WTC11 (cell line): ENCODE data around the gene CNTNAP5. TPM values are rescaled to one million over a fixed set of nuclear protein-coding genes. Genes with fewer than 3 reads are reported as not detected.

Source experiments
- ATAC-seq: fragments of 200-7000 bp; cut with Tn5 transposase; 2 replicates; pipeline ENCODE4 v1.10.0; 2021; ENCODE audit warnings: mild to moderate bottlenecking, moderate library complexity
- CTCF ChIA-PET: fragments of 300-600 bp; sonication (Branson Sonifier 250); formaldehyde crosslinking; loops from one replicate; lab custom pipeline; 2021; ENCODE audit warnings: antibody characterized with exemption; lab: Charles Lee
- POLR2A ChIA-PET: fragments of 350-600 bp; sonication (Branson Sonifier 250); formaldehyde crosslinking; loops from one replicate; lab custom pipeline; 2021; ENCODE audit warnings: antibody characterized with exemption; lab: Charles Lee
- DNase-seq: peaks from one replicate; pipeline ENCODE4 v3.0.0; 2021; ENCODE audit warnings: low spot score
- H3K27ac Mint-ChIP-seq: 2 replicates; pipeline ENCODE4 v1.8.0; 2021; ENCODE audit warnings: mixed read lengths
- H3K27me3 Mint-ChIP-seq: 2 replicates; pipeline ENCODE4 v1.8.0; 2021; ENCODE audit warnings: low read depth, mild to moderate bottlenecking, moderate library complexity, mixed read lengths
- H3K36me3 Mint-ChIP-seq: 2 replicates; pipeline ENCODE4 v1.8.0; 2021; ENCODE audit warnings: mixed read lengths
- H3K4me1 Mint-ChIP-seq: 2 replicates; pipeline ENCODE4 v1.8.0; 2022; ENCODE audit warnings: mixed read lengths
- H3K4me3 Mint-ChIP-seq: 2 replicates; pipeline ENCODE4 v1.8.0; 2021; ENCODE audit warnings: mild to moderate bottlenecking, moderate library complexity, mixed read lengths
- H3K9me3 Mint-ChIP-seq: 2 replicates; pipeline ENCODE4 v1.8.0; 2021; ENCODE audit warnings: mixed read lengths
- CBFB ChIP-seq: sonication (generic); formaldehyde crosslinking; IDR thresholded peaks from 2 replicates; pipeline ENCODE4 v1.8.1; 2022; ENCODE audit warnings: mild to moderate bottlenecking, low read depth, missing genetic modification reagents
- ELF4 ChIP-seq: sonication (generic); formaldehyde crosslinking; IDR thresholded peaks from 2 replicates; pipeline ENCODE4 v1.8.1; 2022; ENCODE audit warnings: low read depth, mild to moderate bottlenecking, moderate library complexity, missing genetic modification reagents
- EMX1 ChIP-seq: fragments of 250-450 bp; sonication (Bioruptor Pico); IDR thresholded peaks from 2 replicates; pipeline ENCODE4 v1.8.0; 2021; ENCODE audit warnings: mild to moderate bottlenecking
- FOXK1 ChIP-seq: sonication (generic); formaldehyde crosslinking; IDR thresholded peaks from 2 replicates; pipeline ENCODE4 v1.8.0; 2022; ENCODE audit warnings: mild to moderate bottlenecking, moderate library complexity, missing genetic modification reagents
- JAZF1 ChIP-seq: fragments of 250-450 bp; sonication (Bioruptor Pico); IDR thresholded peaks from 2 replicates; pipeline ENCODE4 v1.9.0; 2021; ENCODE audit warnings: moderate library complexity, mild to moderate bottlenecking, inconsistent platforms
- MXD4 ChIP-seq: fragments of 250-450 bp; sonication (Bioruptor Pico); IDR thresholded peaks from 2 replicates; pipeline ENCODE4 v1.8.0; 2021; ENCODE audit warnings: mild to moderate bottlenecking, moderate library complexity, borderline replicate concordance
- NFATC4 ChIP-seq: fragments of 250-450 bp; sonication (Bioruptor Pico); IDR thresholded peaks from 2 replicates; pipeline ENCODE4 v1.9.0; 2021; ENCODE audit warnings: mild to moderate bottlenecking
- RORB ChIP-seq: fragments of 250-450 bp; sonication (Bioruptor Pico); IDR thresholded peaks from 2 replicates; pipeline ENCODE4 v1.9.0; 2021; ENCODE audit warnings: mild to moderate bottlenecking
- ZNF219 ChIP-seq: sonication (generic); formaldehyde crosslinking; IDR thresholded peaks from 2 replicates; pipeline ENCODE4 v1.8.0; 2023; ENCODE audit warnings: missing genetic modification reagents, mild to moderate bottlenecking, borderline replicate concordance
- ZNF416 ChIP-seq: fragments of 250-450 bp; sonication (Bioruptor Pico); IDR thresholded peaks from 2 replicates; pipeline ENCODE4 v1.9.0; 2021; ENCODE audit warnings: mild to moderate bottlenecking, inconsistent platforms
- total RNA-seq: library from RNA; stranded (reverse); gene quantifications from 3 replicates; pipeline ENCODE4 v1.2.3, GENCODE V29; 2021
- TF ChIP-seq, protein P1 (sequence below): sonication (generic); formaldehyde crosslinking; IDR thresholded peaks from 2 replicates; pipeline ENCODE4 v1.8.1; 2023; ENCODE audit warnings: mild to moderate bottlenecking, missing genetic modification reagents, borderline replicate concordance
- TF ChIP-seq, protein P2 (sequence below): fragments of 250-450 bp; sonication (Bioruptor Pico); IDR thresholded peaks from 2 replicates; pipeline ENCODE4 v1.9.0; 2021; ENCODE audit warnings: mild to moderate bottlenecking
- TF ChIP-seq, protein P3 (sequence below): fragments of 200-600 bp; IDR thresholded peaks from 2 replicates; pipeline ENCODE4 v1.8.0; 2022; ENCODE audit warnings: antibody characterized with exemption
- TF ChIP-seq, protein P4 (sequence below): fragments of 250-450 bp; sonication (Bioruptor Pico); IDR thresholded peaks from 2 replicates; pipeline ENCODE4 v2.1.2; 2022; ENCODE audit warnings: mild to moderate bottlenecking, moderate library complexity

The CNTNAP5 gene
- total RNA-seq, 1 experiment from 2014 or later: 0.22 TPM

DNA sequence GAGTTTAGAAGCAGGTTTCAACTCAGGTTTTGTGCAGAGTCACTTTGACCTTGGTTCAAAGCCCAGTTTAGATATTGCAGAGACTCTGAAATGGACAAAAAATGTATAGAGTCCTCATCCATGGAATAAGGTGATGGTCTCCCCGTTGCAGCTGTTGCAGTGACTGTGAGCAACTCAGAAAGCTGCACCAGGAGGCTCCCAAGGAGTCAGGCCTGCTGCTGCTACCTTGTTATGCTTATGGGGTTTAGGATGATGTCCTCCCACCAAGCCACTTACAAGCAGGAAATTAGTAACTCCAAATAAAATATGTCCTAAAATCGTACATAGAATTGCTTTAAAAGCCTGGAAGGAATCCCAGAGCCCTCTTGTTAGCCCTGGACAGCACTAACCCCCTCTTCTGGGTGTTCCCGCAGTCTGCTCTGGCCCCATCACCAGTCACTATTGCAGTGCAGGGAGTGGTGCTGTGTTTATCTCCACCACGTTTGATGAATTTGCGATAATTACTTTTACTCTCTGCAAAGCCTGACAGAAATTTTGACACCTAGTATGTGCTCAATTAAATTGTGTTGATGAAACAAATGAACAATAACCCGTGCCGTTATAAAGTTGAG is 189.0 kb downstream of the CNTNAP5 start:
- Mint-ChIP-seq H3K4me3 (no peak overlapping the region), H3K27ac (no peak overlapping the region), H3K4me1 (peaks cover 16% of the 10 kb centered on the region), H3K36me3 (no peaks in the 10 kb centered on the region), H3K9me3 (peaks cover 6% of the 10 kb centered on the region), H3K27me3 (no peaks in the 10 kb centered on the region)
- DNase-seq (no peak), ATAC-seq (peak; percentile 77)
- POLR2A ChIA-PET: no interaction called here
- CTCF ChIA-PET: interaction anchor here (0.8 kb wide), 1 partner anchor 11 kb away, joined by 3 read pairs; no protein-coding TSS in a partner anchor
- TF ChIP-seq, protein P1, sequence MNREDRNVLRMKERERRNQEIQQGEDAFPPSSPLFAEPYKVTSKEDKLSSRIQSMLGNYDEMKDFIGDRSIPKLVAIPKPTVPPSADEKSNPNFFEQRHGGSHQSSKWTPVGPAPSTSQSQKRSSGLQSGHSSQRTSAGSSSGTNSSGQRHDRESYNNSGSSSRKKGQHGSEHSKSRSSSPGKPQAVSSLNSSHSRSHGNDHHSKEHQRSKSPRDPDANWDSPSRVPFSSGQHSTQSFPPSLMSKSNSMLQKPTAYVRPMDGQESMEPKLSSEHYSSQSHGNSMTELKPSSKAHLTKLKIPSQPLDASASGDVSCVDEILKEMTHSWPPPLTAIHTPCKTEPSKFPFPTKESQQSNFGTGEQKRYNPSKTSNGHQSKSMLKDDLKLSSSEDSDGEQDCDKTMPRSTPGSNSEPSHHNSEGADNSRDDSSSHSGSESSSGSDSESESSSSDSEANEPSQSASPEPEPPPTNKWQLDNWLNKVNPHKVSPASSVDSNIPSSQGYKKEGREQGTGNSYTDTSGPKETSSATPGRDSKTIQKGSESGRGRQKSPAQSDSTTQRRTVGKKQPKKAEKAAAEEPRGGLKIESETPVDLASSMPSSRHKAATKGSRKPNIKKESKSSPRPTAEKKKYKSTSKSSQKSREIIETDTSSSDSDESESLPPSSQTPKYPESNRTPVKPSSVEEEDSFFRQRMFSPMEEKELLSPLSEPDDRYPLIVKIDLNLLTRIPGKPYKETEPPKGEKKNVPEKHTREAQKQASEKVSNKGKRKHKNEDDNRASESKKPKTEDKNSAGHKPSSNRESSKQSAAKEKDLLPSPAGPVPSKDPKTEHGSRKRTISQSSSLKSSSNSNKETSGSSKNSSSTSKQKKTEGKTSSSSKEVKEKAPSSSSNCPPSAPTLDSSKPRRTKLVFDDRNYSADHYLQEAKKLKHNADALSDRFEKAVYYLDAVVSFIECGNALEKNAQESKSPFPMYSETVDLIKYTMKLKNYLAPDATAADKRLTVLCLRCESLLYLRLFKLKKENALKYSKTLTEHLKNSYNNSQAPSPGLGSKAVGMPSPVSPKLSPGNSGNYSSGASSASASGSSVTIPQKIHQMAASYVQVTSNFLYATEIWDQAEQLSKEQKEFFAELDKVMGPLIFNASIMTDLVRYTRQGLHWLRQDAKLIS: no peak
- TF ChIP-seq ELF4 (CRISPR knock-in tag): no peak
- TF ChIP-seq FOXK1 (CRISPR knock-in tag): no peak
- no peak for TF ChIP-seq EMX1 (CRISPR knock-in tag)
- no peak for TF ChIP-seq ZNF416 (CRISPR knock-in tag)
- no peak for TF ChIP-seq MXD4
- TF ChIP-seq, protein P2, sequence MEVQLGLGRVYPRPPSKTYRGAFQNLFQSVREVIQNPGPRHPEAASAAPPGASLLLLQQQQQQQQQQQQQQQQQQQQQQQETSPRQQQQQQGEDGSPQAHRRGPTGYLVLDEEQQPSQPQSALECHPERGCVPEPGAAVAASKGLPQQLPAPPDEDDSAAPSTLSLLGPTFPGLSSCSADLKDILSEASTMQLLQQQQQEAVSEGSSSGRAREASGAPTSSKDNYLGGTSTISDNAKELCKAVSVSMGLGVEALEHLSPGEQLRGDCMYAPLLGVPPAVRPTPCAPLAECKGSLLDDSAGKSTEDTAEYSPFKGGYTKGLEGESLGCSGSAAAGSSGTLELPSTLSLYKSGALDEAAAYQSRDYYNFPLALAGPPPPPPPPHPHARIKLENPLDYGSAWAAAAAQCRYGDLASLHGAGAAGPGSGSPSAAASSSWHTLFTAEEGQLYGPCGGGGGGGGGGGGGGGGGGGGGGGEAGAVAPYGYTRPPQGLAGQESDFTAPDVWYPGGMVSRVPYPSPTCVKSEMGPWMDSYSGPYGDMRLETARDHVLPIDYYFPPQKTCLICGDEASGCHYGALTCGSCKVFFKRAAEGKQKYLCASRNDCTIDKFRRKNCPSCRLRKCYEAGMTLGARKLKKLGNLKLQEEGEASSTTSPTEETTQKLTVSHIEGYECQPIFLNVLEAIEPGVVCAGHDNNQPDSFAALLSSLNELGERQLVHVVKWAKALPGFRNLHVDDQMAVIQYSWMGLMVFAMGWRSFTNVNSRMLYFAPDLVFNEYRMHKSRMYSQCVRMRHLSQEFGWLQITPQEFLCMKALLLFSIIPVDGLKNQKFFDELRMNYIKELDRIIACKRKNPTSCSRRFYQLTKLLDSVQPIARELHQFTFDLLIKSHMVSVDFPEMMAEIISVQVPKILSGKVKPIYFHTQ: no peak
- no peak for TF ChIP-seq NFATC4
- TF ChIP-seq, all 79 proteins: peak for 0

DNA sequence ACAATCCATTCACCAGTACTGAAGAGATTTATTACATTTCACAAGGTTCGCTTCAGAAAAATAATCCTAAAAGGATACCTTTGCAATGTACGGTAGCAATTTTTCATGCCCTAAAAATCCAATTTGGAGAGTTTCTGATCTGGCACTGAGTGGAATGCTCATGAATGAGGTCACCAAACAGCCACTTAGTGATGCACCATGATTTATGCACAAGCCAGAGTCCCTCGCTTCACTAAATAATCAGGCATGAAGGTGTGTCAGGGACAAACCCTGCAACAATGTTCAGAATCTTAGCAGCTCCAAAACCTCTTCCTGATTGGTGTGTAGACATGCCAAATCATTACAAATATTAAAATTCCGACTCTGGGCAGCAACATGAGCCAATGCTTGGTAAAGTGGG is 221.1 kb downstream of the CNTNAP5 start:
- no peaks in the 10 kb centered on the region for H3K9me3 Mint-ChIP-seq
- peaks cover 16% of the 10 kb centered on the region for H3K4me1 Mint-ChIP-seq
- TF ChIP-seq, protein P3, sequence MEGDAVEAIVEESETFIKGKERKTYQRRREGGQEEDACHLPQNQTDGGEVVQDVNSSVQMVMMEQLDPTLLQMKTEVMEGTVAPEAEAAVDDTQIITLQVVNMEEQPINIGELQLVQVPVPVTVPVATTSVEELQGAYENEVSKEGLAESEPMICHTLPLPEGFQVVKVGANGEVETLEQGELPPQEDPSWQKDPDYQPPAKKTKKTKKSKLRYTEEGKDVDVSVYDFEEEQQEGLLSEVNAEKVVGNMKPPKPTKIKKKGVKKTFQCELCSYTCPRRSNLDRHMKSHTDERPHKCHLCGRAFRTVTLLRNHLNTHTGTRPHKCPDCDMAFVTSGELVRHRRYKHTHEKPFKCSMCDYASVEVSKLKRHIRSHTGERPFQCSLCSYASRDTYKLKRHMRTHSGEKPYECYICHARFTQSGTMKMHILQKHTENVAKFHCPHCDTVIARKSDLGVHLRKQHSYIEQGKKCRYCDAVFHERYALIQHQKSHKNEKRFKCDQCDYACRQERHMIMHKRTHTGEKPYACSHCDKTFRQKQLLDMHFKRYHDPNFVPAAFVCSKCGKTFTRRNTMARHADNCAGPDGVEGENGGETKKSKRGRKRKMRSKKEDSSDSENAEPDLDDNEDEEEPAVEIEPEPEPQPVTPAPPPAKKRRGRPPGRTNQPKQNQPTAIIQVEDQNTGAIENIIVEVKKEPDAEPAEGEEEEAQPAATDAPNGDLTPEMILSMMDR: no peak
- ChIA-PET CTCF (no interaction called here), POLR2A (no interaction called here)
- H3K27ac Mint-ChIP-seq: no peak overlapping the region
- H3K27me3 Mint-ChIP-seq: no peaks in the 10 kb centered on the region; the same call in 1 of the 2 replicates
- no peak overlapping the region for H3K4me3 Mint-ChIP-seq
- no peak for DNase-seq
- no peaks in the 10 kb centered on the region for H3K36me3 Mint-ChIP-seq
- no peak for ATAC-seq

DNA sequence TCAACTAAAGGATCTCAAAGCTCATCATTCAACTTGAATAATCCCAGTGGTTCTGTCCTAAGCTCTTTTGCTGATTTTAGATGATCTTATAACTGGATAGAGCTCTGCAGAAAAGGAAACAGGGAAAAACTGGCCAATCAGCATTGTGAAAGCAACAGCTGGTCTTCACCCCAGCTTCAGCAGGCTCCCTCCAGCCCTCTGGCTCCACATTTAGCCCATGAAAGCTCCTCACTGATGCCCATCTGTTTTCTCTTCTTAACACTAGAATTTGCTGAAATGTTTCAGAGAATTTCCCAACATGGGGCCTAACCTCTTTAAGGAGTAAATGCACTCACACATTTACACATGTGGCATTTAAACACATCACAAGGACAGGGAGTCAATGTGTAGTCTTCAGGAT is 223.3 kb downstream of the CNTNAP5 start:
- Mint-ChIP-seq H3K4me1 (peaks cover 16% of the 10 kb centered on the region), H3K27ac (no peak overlapping the region), H3K9me3 (no peaks in the 10 kb centered on the region), H3K4me3 (no peak overlapping the region), H3K36me3 (no peaks in the 10 kb centered on the region), H3K27me3 (no peaks in the 10 kb centered on the region; the same call in 1 of the 2 replicates)
- POLR2A ChIA-PET: no interaction called here
- CTCF ChIA-PET: no interaction called here
- ATAC-seq (no peak), DNase-seq (no peak)
- TF ChIP-seq, protein P4, sequence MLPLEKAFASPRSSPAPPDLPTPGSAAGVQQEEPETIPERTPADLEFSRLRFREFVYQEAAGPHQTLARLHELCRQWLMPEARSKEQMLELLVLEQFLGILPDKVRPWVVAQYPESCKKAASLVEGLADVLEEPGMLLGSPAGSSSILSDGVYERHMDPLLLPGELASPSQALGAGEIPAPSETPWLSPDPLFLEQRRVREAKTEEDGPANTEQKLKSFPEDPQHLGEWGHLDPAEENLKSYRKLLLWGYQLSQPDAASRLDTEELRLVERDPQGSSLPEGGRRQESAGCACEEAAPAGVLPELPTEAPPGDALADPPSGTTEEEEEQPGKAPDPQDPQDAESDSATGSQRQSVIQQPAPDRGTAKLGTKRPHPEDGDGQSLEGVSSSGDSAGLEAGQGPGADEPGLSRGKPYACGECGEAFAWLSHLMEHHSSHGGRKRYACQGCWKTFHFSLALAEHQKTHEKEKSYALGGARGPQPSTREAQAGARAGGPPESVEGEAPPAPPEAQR (CRISPR knock-in tag): no peak
- TF ChIP-seq CBFB (no peak), ZNF219 (no peak), RORB (CRISPR knock-in tag) (no peak), JAZF1 (CRISPR knock-in tag) (no peak)
